Pons (tissue), 1 donor: ENCODE measurements around the gene TRIM67.
"Not testable (repeated sequence)": the region's sequence is repeated elsewhere in the genome, so short reads cannot be mapped to it uniquely, and the experiment has no call there.

Experiments used
- DNase-seq: peaks from one replicate; pipeline ENCODE4 v3.0.0-alpha.2; 2016; ENCODE audit warnings: low spot score

TRIM67 gene

GRCh38 chr1:231161667-231162296 lies at the start of gene TRIM67:
Gene TRIM67 (plus strand): TSS chr1:231162058. CDS start chr1:231162970, 912 bp downstream.
- DNase-seq: no peak

- no peak for DNase-seq
Measured at GRCh38 chr1:231116738-231117137, 45.1 kb upstream of the TRIM67 start.

GRCh38 chr1:231118704-231119453 lies 43.0 kb upstream of the TRIM67 start:
- no peak for DNase-seq

- DNase-seq: no peak
Measured at GRCh38 chr1:231121533-231121932, 40.3 kb upstream of the TRIM67 start.

GRCh38 chr1:231122143-231122542 lies 39.7 kb upstream of the TRIM67 start:
- no peak for DNase-seq

- DNase-seq: peak; percentile 78
Measured at GRCh38 chr1:231124746-231125145, 37.1 kb upstream of the TRIM67 start.

- no peak for DNase-seq
Measured at GRCh38 chr1:231125972-231126580, 35.8 kb upstream of the TRIM67 start.

GRCh38 chr1:231127106-231127505 lies 34.8 kb upstream of the TRIM67 start:
- DNase-seq: not testable (repeated sequence)

- not testable (repeated sequence) for DNase-seq
Measured at GRCh38 chr1:231128471-231128870, 33.4 kb upstream of the TRIM67 start.

GRCh38 chr1:231130544-231130943 lies 31.3 kb upstream of the TRIM67 start:
- no peak for DNase-seq

- DNase-seq: not testable (repeated sequence)
Measured at GRCh38 chr1:231132591-231132990, 29.3 kb upstream of the TRIM67 start.

- no peak for DNase-seq
Measured at GRCh38 chr1:231134624-231135023, 27.2 kb upstream of the TRIM67 start.

- no peak for DNase-seq
Measured at GRCh38 chr1:231138236-231138635, 23.6 kb upstream of the TRIM67 start.

- DNase-seq: no peak
Measured at GRCh38 chr1:231139125-231139649, 22.7 kb upstream of the TRIM67 start.

GRCh38 chr1:231139659-231140654 lies 21.9 kb upstream of the TRIM67 start:
- no peak for DNase-seq

GRCh38 chr1:231144416-231145193 lies 17.3 kb upstream of the TRIM67 start:
- no peak for DNase-seq

GRCh38 chr1:231147896-231148295 lies 14.0 kb upstream of the TRIM67 start:
- no peak for DNase-seq

- DNase-seq: no peak
Measured at GRCh38 chr1:231151811-231152210, 10.0 kb upstream of the TRIM67 start.

- DNase-seq: no peak
Measured at GRCh38 chr1:231153726-231154125, 8.1 kb upstream of the TRIM67 start.

- no peak for DNase-seq
Measured at GRCh38 chr1:231155808-231156207, 6.0 kb upstream of the TRIM67 start.

GRCh38 chr1:231157311-231157710 lies 4.5 kb upstream of the TRIM67 start:
- DNase-seq: no peak
